Activated CD4-positive, alpha-beta memory T cell treated with anti-CD3 and anti-CD28 coated beads, Interleukin-2, amount 10 ng/mL, durations not matched to agents 7 days and 5 days (primary cell): ENCODE results near the gene OSBPL6. TPM values are rescaled to one million over a fixed set of nuclear protein-coding genes. Genes with fewer than 3 reads are reported as not detected.
A peak's percentile ranks its signal among the peaks of the same experiment; 100 is the strongest.
"Not testable (repeated sequence)": the region's sequence is repeated elsewhere in the genome, so short reads cannot be mapped to it uniquely, and the experiment has no call there.

ENCODE experiments used
- CTCF ChIA-PET: fragments of 350-600 bp; sonication (Branson Sonifier 250); formaldehyde crosslinking; loops from one replicate; lab custom pipeline; 2021; ENCODE audit warnings: antibody characterized with exemption, inconsistent platforms; lab: Charles Lee
- POLR2A ChIA-PET: fragments of 350-600 bp; sonication (Branson Sonifier 250); formaldehyde crosslinking; loops from one replicate; lab custom pipeline; 2021; ENCODE audit warnings: antibody characterized with exemption; lab: Charles Lee
- DNase-seq: peaks from one replicate; pipeline ENCODE4 v3.0.0-alpha.2; 2020
- H3K27ac Mint-ChIP-seq: one replicate; pipeline ENCODE4 v1.8.0; 2021; ENCODE audit warnings: mild to moderate bottlenecking, mixed read lengths
- H3K27me3 Mint-ChIP-seq: one replicate; pipeline ENCODE4 v1.8.0; 2021; ENCODE audit warnings: mixed read lengths
- H3K36me3 Mint-ChIP-seq: one replicate; pipeline ENCODE4 v1.8.0; 2021; ENCODE audit warnings: low read depth, mixed read lengths
- H3K4me1 Mint-ChIP-seq: one replicate; pipeline ENCODE4 v1.8.0; 2021; ENCODE audit warnings: mixed read lengths
- H3K4me3 Mint-ChIP-seq: one replicate; pipeline ENCODE4 v1.8.0; 2021; ENCODE audit warnings: mild to moderate bottlenecking, mixed read lengths
- H3K9me3 Mint-ChIP-seq: one replicate; pipeline ENCODE4 v1.8.0; 2021; ENCODE audit warnings: mixed read lengths
- total RNA-seq, 2 experiments: library from RNA; stranded (reverse); gene quantifications; one replicate each; pipeline ENCODE4 v1.2.3, GENCODE V29; 2021

OSBPL6 gene
- total RNA-seq, 2 experiments from 2014 or later, result 0.78 to 0.88 TPM

GRCh38 chr2:178180648-178181047 is 13.7 kb upstream of the OSBPL6 start:
- H3K36me3 Mint-ChIP-seq, DNase-seq, H3K27ac Mint-ChIP-seq, H3K27me3 Mint-ChIP-seq, H3K9me3 Mint-ChIP-seq, POLR2A ChIA-PET, H3K4me3 Mint-ChIP-seq, H3K4me1 Mint-ChIP-seq, CTCF ChIA-PET: not testable (repeated sequence)

GRCh38 chr2:178187861-178188260 is 6.5 kb upstream of the OSBPL6 start:
- Mint-ChIP-seq H3K4me3 (no peak overlapping the region), H3K27ac (no peak overlapping the region), H3K9me3 (no peaks in the 10 kb centered on the region), H3K27me3 (peaks cover 31% of the 10 kb centered on the region), H3K36me3 (no peaks in the 10 kb centered on the region), H3K4me1 (no peaks in the 10 kb centered on the region)
- POLR2A ChIA-PET, result no interaction called here
- CTCF ChIA-PET, result no interaction called here
- DNase-seq, result no peak

GRCh38 chr2:178188466-178188865 is 5.8 kb upstream of the OSBPL6 start:
- Mint-ChIP-seq H3K27ac (no peak overlapping the region), H3K9me3 (no peaks in the 10 kb centered on the region), H3K4me1 (peaks cover 3% of the 10 kb centered on the region), H3K27me3 (peaks cover 37% of the 10 kb centered on the region), H3K4me3 (no peak overlapping the region), H3K36me3 (no peaks in the 10 kb centered on the region)
- no peak for DNase-seq
- ChIA-PET POLR2A (no interaction called here), CTCF (no interaction called here)

DNA sequence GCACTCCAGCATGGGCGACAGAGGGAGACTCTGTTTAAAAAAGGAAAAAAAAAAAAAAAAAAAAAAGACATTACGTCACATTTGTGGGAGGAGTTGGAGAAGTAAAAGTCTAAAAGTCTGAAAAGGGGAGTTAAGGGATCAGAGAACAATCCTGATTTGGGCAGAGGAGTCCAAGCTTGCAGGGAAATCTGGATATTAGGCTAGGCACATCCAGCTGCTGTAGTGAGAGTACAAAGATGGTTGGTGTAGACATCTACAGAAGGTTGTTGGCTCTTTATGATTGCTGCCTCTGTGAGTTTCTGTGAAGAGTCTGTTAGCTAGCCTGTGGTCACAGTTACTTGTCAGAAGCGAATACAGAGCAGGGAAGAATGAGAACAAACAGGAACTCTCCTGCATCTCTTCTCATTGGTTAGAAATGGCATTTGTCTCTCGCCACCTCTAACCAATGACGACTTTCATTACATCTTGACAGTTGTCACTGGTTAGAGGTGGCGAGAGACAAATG is 3.3 kb upstream of the OSBPL6 start:
- Mint-ChIP-seq H3K4me3 (no peak overlapping the region), H3K27me3 (peaks cover 41% of the 10 kb centered on the region), H3K27ac (no peak overlapping the region), H3K36me3 (no peaks in the 10 kb centered on the region), H3K9me3 (no peaks in the 10 kb centered on the region), H3K4me1 (peaks cover 12% of the 10 kb centered on the region)
- no peak for DNase-seq
- ChIA-PET CTCF (interaction anchor here (0.7 to 2.0 kb wide), 3 partner anchors 15 to 112 kb away, joined by 3 to 7 read pairs (median 4); partner anchors contain the start of gene RBM45), POLR2A (no interaction called here)

GRCh38 chr2:178191511-178191910 is 2.8 kb upstream of the OSBPL6 start:
- Mint-ChIP-seq H3K36me3 (no peaks in the 10 kb centered on the region), H3K27me3 (peaks cover 41% of the 10 kb centered on the region), H3K9me3 (no peaks in the 10 kb centered on the region), H3K4me3 (no peak overlapping the region), H3K4me1 (peaks cover 12% of the 10 kb centered on the region), H3K27ac (no peak overlapping the region)
- POLR2A ChIA-PET, result no interaction called here
- CTCF ChIA-PET, result interaction anchor here (2.0 kb wide), 1 partner anchor 79 kb away, joined by 7 read pairs; the partner anchor contains the start of gene RBM45
- DNase-seq, result no peak

DNA sequence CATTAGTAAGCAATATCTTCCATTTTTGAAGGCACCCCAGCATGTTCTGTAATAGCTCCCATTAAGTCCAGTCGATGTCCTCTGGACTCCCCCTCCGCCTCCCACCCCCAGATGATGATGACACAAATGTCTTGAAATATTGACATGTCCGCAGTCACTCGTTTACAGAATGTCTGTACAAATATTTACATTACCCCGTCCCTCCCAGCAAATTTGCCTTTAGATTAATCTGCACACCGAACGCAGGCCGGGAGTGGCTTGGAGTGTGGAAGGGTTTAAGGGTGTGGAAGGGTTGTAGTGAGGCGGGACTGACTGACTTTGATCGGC is 853 bp upstream of the OSBPL6 start:
- Mint-ChIP-seq H3K4me3 (peak overlapping the region; percentile 65), H3K9me3 (no peaks in the 10 kb centered on the region), H3K27me3 (peaks cover 56% of the 10 kb centered on the region), H3K36me3 (no peaks in the 10 kb centered on the region), H3K27ac (no peak overlapping the region), H3K4me1 (peaks cover 12% of the 10 kb centered on the region)
- DNase-seq, result no peak
- ChIA-PET POLR2A (interaction anchor here (0.7 kb wide), 1 partner anchor 21 kb away, joined by 3 read pairs; no protein-coding TSS in a partner anchor), CTCF (interaction anchor here (1.2 kb wide), 1 partner anchor 77 kb away, joined by 4 read pairs; no protein-coding TSS in a partner anchor)

DNA sequence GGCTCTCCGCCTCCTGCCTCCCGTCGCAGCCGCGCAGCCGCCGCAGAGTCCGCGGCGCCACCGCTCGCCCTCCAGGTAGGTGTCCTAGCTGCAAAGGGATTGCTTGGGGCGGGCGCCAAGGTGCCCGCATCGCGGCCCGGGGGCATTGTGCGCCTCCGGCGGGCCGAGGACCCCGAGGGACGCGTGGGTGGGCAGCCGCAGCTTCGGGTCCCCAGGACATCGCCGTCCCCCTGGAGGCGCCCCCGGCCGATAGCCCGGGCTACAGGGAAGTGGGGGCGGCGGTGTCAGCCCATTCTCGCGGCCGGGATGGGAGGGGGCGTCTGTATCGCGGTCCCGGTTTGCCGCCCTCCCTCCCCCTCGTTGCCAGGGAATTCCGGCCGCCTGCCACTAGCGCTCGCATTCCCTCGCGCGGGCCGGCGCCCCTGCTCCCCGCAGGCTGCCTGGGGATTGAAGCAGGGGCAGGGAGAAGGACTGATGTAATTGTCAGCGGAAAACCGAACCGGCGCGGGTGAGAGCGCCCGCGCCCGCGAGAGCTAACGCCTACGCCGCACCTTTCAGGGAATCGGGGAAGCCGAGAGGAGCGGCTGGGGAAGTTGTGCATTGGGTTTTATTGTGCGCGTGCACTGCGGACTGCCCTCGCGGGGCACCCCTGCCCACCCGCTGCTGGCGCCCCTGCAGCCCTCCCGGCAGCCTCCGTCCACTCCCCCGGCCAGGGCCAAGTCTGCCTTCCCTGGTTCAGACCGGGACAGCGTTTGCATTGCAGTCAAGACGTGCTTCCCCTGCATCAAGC is 483 bp downstream of the OSBPL6 start:
- peak overlapping the region; percentile 66 for H3K4me3 Mint-ChIP-seq
- H3K4me1 Mint-ChIP-seq, result peaks cover 12% of the 10 kb centered on the region
- DNase-seq, result peak; percentile 17
- CTCF ChIA-PET, result interaction anchor here (0.8 to 1.5 kb wide), 3 partner anchors 83 to 220 kb away, joined by 3 to 5 read pairs (median 4); partner anchors contain the start of gene RBM45
- POLR2A ChIA-PET, result no interaction called here
- no peak overlapping the region for H3K27ac Mint-ChIP-seq
- H3K9me3 Mint-ChIP-seq, result no peaks in the 10 kb centered on the region
- H3K27me3 Mint-ChIP-seq, result peaks cover 57% of the 10 kb centered on the region
- H3K36me3 Mint-ChIP-seq, result no peaks in the 10 kb centered on the region

- Mint-ChIP-seq H3K27me3 (peaks cover 57% of the 10 kb centered on the region), H3K36me3 (no peaks in the 10 kb centered on the region)
- POLR2A ChIA-PET, result no interaction called here
Measured at GRCh38 chr2:178195390-178196166, 1.3 kb downstream of the OSBPL6 start.

DNA sequence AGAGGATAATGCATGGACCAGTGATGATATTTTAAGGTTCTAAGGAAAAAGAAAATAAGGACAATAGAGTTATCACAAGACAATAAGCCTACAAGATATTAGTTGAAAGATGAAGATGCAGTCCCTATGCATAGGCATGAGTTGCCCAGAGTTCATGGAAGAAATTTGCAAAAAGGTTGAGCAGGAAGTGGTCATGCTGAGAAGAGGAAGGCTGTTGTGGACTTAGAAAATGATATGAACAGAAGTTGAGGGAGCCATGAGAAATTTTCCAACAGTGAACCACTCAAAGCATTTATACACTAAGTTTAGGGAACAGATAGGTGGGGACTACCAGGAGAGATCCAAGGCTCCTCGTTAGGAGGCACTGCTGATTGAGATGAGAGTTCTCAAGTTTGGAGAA is 3.5 kb downstream of the OSBPL6 start:
- POLR2A ChIA-PET, result no interaction called here
- no peak overlapping the region for H3K4me3 Mint-ChIP-seq
- CTCF ChIA-PET, result no interaction called here
- H3K9me3 Mint-ChIP-seq, result no peaks in the 10 kb centered on the region
- peaks cover 12% of the 10 kb centered on the region for H3K4me1 Mint-ChIP-seq
- H3K27me3 Mint-ChIP-seq, result peaks cover 45% of the 10 kb centered on the region
- no peak for DNase-seq
- H3K27ac Mint-ChIP-seq, result no peak overlapping the region
- H3K36me3 Mint-ChIP-seq, result no peaks in the 10 kb centered on the region

More at GRCh38 chr2:178195390-178196166, 1.3 kb downstream of the OSBPL6 start:
- Mint-ChIP-seq H3K27ac (no peak overlapping the region), H3K9me3 (no peaks in the 10 kb centered on the region), H3K4me3 (peak overlapping the region; percentile 66), H3K4me1 (peaks cover 12% of the 10 kb centered on the region)
- CTCF ChIA-PET, result interaction anchor here (0.6 to 1.5 kb wide), 4 partner anchors 83 to 432 kb away, joined by 3 to 5 read pairs (median 4); partner anchors contain the start of gene RBM45
- DNase-seq, result no peak

DNA sequence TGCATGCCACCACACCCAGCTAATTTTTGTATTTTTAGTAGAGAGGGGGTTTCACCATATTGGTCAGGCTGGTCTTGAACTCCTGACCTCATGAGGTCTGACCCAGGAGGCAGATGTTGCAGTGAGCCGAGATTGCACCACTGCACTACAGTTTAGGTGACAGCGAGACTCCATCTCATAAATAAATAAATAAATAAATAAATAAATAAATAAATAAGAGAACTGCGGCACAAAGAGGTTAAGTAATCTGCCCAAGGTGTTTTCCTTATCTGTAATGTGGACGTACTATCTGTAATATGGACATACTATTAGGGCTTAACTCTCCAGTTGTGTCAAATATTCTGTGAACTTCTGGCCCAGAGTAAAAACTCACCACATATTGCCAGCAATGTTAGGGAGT is 4.1 kb downstream of the OSBPL6 start:
- H3K36me3 Mint-ChIP-seq, H3K4me3 Mint-ChIP-seq, H3K9me3 Mint-ChIP-seq, H3K4me1 Mint-ChIP-seq, DNase-seq, CTCF ChIA-PET, POLR2A ChIA-PET, H3K27ac Mint-ChIP-seq: not testable (repeated sequence)
- peaks cover 40% of the 10 kb centered on the region for H3K27me3 Mint-ChIP-seq

DNA sequence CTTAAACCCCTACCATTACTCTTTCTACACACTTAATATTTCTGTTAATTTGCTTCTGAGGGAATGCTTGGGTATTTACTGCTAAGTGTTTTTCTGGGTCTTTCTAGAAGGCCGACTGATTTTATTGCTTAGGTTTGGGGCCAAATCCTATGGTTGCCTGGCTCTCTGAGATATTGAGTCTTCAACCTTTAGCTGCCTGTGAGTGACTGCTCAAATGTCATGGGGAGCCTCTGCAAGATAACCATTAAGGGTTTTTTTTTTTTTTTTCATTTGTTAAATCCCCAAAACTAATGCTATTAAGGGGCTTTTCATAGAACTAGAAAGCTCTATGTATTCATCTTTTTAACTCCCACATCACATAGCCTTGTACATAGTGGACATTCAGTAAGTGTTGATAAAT is 5.0 kb downstream of the OSBPL6 start:
- Mint-ChIP-seq H3K9me3 (no peaks in the 10 kb centered on the region), H3K27ac (no peak overlapping the region), H3K27me3 (peaks cover 39% of the 10 kb centered on the region), H3K36me3 (no peaks in the 10 kb centered on the region), H3K4me1 (peaks cover 6% of the 10 kb centered on the region), H3K4me3 (no peak overlapping the region)
- DNase-seq, result no peak
- CTCF ChIA-PET, result interaction anchor here (0.9 kb wide), 1 partner anchor 87 kb away, joined by 4 read pairs; the partner anchor contains the start of gene RBM45
- POLR2A ChIA-PET, result no interaction called here

- Mint-ChIP-seq H3K27ac (no peak overlapping the region), H3K4me3 (no peak overlapping the region), H3K9me3 (no peaks in the 10 kb centered on the region), H3K4me1 (peaks cover 4% of the 10 kb centered on the region), H3K36me3 (no peaks in the 10 kb centered on the region), H3K27me3 (peaks cover 44% of the 10 kb centered on the region)
- ChIA-PET CTCF (interaction anchor here (0.9 kb wide), 1 partner anchor 88 kb away, joined by 4 read pairs; the partner anchor contains the start of gene RBM45), POLR2A (no interaction called here)
- no peak for DNase-seq
Measured at GRCh38 chr2:178200331-178200730, 6.0 kb downstream of the OSBPL6 start.

- H3K36me3 Mint-ChIP-seq, result no peaks in the 10 kb centered on the region
- H3K9me3 Mint-ChIP-seq, result no peaks in the 10 kb centered on the region
- no peak for DNase-seq
- H3K27ac Mint-ChIP-seq, result no peak overlapping the region
- no peak overlapping the region for H3K4me3 Mint-ChIP-seq
- H3K27me3 Mint-ChIP-seq, result peaks cover 38% of the 10 kb centered on the region
- ChIA-PET CTCF (interaction anchor here (1.3 kb wide), 1 partner anchor 91 kb away, joined by 3 read pairs; the partner anchor contains the start of gene RBM45), POLR2A (no interaction called here)
- H3K4me1 Mint-ChIP-seq, result no peaks in the 10 kb centered on the region
Measured at GRCh38 chr2:178202927-178203326, 8.6 kb downstream of the OSBPL6 start.
